ENCODE results near the gene LRRC3C. TPM values are rescaled to one million over a fixed set of nuclear protein-coding genes. Genes with fewer than 3 reads are reported as not detected.

LRRC3C gene
- total and polyA plus RNA-seq, 11 donors: not detected

DNA sequence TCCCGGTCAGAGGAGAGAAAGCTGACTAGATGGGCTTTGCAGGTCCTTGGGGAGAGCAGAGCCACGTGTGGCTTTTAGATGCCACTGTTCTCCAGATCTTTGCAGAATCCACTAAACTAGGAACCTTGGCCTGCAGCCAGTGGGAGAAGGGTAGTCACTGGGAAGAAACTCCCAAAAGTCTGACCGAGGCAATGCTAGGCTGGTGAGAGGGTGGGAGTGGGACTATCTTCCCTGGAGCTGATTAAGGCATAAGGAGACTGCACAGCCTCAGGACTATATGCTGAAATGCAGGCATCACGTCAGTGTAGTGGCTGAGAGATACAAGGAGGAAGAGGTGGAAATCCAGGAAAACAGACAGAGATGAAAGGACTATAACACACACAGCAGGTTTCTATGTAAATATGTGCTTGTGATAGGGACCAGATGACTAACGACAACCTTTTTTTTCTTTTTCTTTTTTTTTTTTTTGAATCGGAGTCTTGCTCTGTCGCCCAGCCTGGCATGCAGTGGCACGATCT lies 33.1 kb downstream of the LRRC3C start:
- no peak overlapping the region for H3K27ac ChIP-seq
- intact Hi-C loops (cut with DNase I): loop anchor here in 2 of 10 donors (1.0 to 2.0 kb wide), 2 partner anchors 14 to 19 kb away; no protein-coding TSS in a partner anchor
- TF ChIP-seq, protein P1, sequence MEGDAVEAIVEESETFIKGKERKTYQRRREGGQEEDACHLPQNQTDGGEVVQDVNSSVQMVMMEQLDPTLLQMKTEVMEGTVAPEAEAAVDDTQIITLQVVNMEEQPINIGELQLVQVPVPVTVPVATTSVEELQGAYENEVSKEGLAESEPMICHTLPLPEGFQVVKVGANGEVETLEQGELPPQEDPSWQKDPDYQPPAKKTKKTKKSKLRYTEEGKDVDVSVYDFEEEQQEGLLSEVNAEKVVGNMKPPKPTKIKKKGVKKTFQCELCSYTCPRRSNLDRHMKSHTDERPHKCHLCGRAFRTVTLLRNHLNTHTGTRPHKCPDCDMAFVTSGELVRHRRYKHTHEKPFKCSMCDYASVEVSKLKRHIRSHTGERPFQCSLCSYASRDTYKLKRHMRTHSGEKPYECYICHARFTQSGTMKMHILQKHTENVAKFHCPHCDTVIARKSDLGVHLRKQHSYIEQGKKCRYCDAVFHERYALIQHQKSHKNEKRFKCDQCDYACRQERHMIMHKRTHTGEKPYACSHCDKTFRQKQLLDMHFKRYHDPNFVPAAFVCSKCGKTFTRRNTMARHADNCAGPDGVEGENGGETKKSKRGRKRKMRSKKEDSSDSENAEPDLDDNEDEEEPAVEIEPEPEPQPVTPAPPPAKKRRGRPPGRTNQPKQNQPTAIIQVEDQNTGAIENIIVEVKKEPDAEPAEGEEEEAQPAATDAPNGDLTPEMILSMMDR (IDR thresholded peaks at IDR 0.05): no peak
- TF ChIP-seq POLR2A (IDR thresholded peaks at IDR 0.05): no peak

GRCh38 chr17:39962642-39963220 lies 35.2 kb downstream of the LRRC3C start, which contains the start of gene GSDMA:
GSDMA (plus strand) TSS chr17:39963004; CDS start chr17:39965688, 2,684 bp downstream.
- H3K36me3 ChIP-seq: no peaks in the 10 kb centered on the region
- ATAC-seq: no peak
- 58 to 72% (median 62%) methylated on average over 4 to 6 of the region's 6 CpGs for WGBS, 4 donors
- no peak within 1 kb of the TSS for H3K27ac ChIP-seq
- peaks cover 0 to 20% (median 1%) of the 10 kb centered on the region in 12 donors for H3K4me1 ChIP-seq
- H3K27me3 ChIP-seq: peaks cover 0 to 10% (median 0%) of the 10 kb centered on the region in 9 donors
- no peak for TF ChIP-seq POLR2A (IDR thresholded peaks at IDR 0.05)
- TF ChIP-seq, protein P1 (IDR thresholded peaks at IDR 0.05): no peak
- H3K4me3 ChIP-seq: no peak within 1 kb of the TSS
- H3K9me3 ChIP-seq: no peaks in the 10 kb centered on the region
- DNase-seq: no peak
- intact Hi-C loops (cut with DNase I): no loop called here

More for the DNA sequence above, 33.1 kb downstream of the LRRC3C start:
- ATAC-seq: no peak
- DNase-seq: no peak
- H3K4me1 ChIP-seq: peaks cover 0 to 8% (median 1%) of the 10 kb centered on the region in 12 donors
- H3K36me3 ChIP-seq: no peaks in the 10 kb centered on the region
- H3K4me3 ChIP-seq: no peak overlapping the region
- 53 to 59% (median 56%) methylated on average over 8 of the region's 8 CpGs for WGBS, 4 donors
- H3K9me3 ChIP-seq: no peaks in the 10 kb centered on the region
- H3K27me3 ChIP-seq: peaks cover 0 to 10% (median 0%) of the 10 kb centered on the region in 9 donors

- H3K4me1 ChIP-seq: peaks cover 0 to 27% (median 1%) of the 10 kb centered on the region in 12 donors
- H3K9me3 ChIP-seq: no peaks in the 10 kb centered on the region
- H3K27ac ChIP-seq: no peak overlapping the region
- WGBS, 4 donors: 78 to 82% (median 79%) methylated on average over 6 of the region's 6 CpGs
- intact Hi-C loops (cut with DNase I): no loop called here
- peaks cover 0 to 10% (median 0%) of the 10 kb centered on the region in 9 donors for H3K27me3 ChIP-seq
- H3K4me3 ChIP-seq: no peak overlapping the region
- H3K36me3 ChIP-seq: no peaks in the 10 kb centered on the region
- ATAC-seq (no peak), DNase-seq (no peak)
- no peak for TF ChIP-seq POLR2A (IDR thresholded peaks at IDR 0.05)
- TF ChIP-seq, protein P1 (IDR thresholded peaks at IDR 0.05): no peak
These were observed 36.3 kb downstream of the LRRC3C start for GRCh38 chr17:39963829-39964228.

- Histone ChIP-seq H3K4me1 (peaks cover 0 to 35% (median 0%) of the 10 kb centered on the region in 12 donors), H3K4me3 (no peak overlapping the region), H3K27me3 (peaks cover 0 to 10% (median 0%) of the 10 kb centered on the region in 9 donors), H3K9me3 (no peaks in the 10 kb centered on the region), H3K36me3 (no peaks in the 10 kb centered on the region), H3K27ac (no peak overlapping the region)
- 53 to 60% (median 56%) methylated on average over 8 of the region's 8 CpGs for WGBS, 4 donors
- no peak for DNase-seq
- ATAC-seq: no peak
- no peak for TF ChIP-seq POLR2A (IDR thresholded peaks at IDR 0.05)
- TF ChIP-seq, protein P1 (IDR thresholded peaks at IDR 0.05): no peak
- intact Hi-C loops (cut with DNase I): no loop called here
These were observed 37.6 kb downstream of the LRRC3C start for GRCh38 chr17:39965017-39965699.
